Liver (tissue), 3 donors: ENCODE results near the gene ZNF17.

Source experiments
- EGR1 ChIP-seq, 2 donors: IDR thresholded peaks; 2 replicates each; pipeline ENCODE4 v1.6.1; 2016 to 2018; ENCODE audit warnings: antibody characterized with exemption in 2 of 2, low read depth in 2 of 2
- FOXA1 ChIP-seq: IDR thresholded peaks from 2 replicates; pipeline ENCODE4 v1.6.1; 2016; ENCODE audit warnings: antibody characterized with exemption
- HNF4G ChIP-seq: IDR thresholded peaks from 2 replicates; pipeline ENCODE4 v1.6.1; 2016; ENCODE audit warnings: antibody characterized with exemption
- TAF1 ChIP-seq: conservative IDR thresholded peaks from 2 replicates; pipeline ENCODE4 v1.6.1; 2016; ENCODE audit warnings: antibody characterized with exemption, mild to moderate bottlenecking
- YY1 ChIP-seq: IDR thresholded peaks from 2 replicates; pipeline ENCODE4 v1.6.1; 2016; ENCODE audit warnings: antibody characterized with exemption, mild to moderate bottlenecking
- TF ChIP-seq, protein P1 (sequence below): fragments of 150-350 bp; IDR thresholded peaks from 2 replicates; pipeline ENCODE4 v1.5.1; 2017; ENCODE audit warnings: improper control_type of control experiment, low read depth, low read length; ENCODE audit not compliant: missing input control
- TF ChIP-seq, protein P2 (sequence below): IDR thresholded peaks from 2 replicates; pipeline ENCODE4 v1.6.1; 2016; ENCODE audit warnings: antibody characterized with exemption
- TF ChIP-seq, protein P3 (sequence below): IDR thresholded peaks from 2 replicates; pipeline ENCODE4 v1.6.1; 2016; ENCODE audit warnings: antibody characterized with exemption, mild to moderate bottlenecking
- TF ChIP-seq, protein P4 (sequence below): IDR thresholded peaks from 2 replicates; pipeline ENCODE4 v1.6.1; 2016; ENCODE audit warnings: antibody characterized with exemption
- donor health status: healthy.
- donor health status: healthy.

DNA sequence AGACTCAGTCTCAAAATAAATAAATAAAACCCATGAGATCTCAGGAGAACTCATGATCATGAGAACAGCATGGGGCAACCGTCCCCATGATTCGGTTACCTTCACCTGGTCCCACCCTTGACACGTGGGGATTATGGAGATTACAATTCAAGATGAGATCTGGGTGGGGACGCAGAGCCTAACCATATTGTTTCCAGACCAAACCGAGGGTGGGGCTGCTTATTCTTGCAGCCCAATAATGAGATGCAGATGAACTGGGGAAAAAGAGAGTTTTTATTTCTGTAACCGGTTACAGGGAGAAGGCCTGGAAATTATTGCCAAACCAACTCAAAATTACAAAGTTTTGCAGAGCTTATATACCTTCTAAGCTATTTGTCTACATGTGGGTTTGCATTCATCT lies 34.8 kb upstream of the ZNF17 start:
- TF ChIP-seq, protein P1, sequence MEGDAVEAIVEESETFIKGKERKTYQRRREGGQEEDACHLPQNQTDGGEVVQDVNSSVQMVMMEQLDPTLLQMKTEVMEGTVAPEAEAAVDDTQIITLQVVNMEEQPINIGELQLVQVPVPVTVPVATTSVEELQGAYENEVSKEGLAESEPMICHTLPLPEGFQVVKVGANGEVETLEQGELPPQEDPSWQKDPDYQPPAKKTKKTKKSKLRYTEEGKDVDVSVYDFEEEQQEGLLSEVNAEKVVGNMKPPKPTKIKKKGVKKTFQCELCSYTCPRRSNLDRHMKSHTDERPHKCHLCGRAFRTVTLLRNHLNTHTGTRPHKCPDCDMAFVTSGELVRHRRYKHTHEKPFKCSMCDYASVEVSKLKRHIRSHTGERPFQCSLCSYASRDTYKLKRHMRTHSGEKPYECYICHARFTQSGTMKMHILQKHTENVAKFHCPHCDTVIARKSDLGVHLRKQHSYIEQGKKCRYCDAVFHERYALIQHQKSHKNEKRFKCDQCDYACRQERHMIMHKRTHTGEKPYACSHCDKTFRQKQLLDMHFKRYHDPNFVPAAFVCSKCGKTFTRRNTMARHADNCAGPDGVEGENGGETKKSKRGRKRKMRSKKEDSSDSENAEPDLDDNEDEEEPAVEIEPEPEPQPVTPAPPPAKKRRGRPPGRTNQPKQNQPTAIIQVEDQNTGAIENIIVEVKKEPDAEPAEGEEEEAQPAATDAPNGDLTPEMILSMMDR = no peak
- TF ChIP-seq, protein P2, sequence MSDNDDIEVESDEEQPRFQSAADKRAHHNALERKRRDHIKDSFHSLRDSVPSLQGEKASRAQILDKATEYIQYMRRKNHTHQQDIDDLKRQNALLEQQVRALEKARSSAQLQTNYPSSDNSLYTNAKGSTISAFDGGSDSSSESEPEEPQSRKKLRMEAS = no peak
- no peak for TF ChIP-seq YY1
- no peak for TF ChIP-seq FOXA1
- TF ChIP-seq TAF1 = no peak
- TF ChIP-seq, protein P3, sequence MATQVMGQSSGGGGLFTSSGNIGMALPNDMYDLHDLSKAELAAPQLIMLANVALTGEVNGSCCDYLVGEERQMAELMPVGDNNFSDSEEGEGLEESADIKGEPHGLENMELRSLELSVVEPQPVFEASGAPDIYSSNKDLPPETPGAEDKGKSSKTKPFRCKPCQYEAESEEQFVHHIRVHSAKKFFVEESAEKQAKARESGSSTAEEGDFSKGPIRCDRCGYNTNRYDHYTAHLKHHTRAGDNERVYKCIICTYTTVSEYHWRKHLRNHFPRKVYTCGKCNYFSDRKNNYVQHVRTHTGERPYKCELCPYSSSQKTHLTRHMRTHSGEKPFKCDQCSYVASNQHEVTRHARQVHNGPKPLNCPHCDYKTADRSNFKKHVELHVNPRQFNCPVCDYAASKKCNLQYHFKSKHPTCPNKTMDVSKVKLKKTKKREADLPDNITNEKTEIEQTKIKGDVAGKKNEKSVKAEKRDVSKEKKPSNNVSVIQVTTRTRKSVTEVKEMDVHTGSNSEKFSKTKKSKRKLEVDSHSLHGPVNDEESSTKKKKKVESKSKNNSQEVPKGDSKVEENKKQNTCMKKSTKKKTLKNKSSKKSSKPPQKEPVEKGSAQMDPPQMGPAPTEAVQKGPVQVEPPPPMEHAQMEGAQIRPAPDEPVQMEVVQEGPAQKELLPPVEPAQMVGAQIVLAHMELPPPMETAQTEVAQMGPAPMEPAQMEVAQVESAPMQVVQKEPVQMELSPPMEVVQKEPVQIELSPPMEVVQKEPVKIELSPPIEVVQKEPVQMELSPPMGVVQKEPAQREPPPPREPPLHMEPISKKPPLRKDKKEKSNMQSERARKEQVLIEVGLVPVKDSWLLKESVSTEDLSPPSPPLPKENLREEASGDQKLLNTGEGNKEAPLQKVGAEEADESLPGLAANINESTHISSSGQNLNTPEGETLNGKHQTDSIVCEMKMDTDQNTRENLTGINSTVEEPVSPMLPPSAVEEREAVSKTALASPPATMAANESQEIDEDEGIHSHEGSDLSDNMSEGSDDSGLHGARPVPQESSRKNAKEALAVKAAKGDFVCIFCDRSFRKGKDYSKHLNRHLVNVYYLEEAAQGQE = no peak
- no peak for TF ChIP-seq HNF4G
- no peak for TF ChIP-seq EGR1 (IDR thresholded peaks at IDR 0.05; ENCODE audit: low read depth in 2 of 2)
- TF ChIP-seq, protein P4, sequence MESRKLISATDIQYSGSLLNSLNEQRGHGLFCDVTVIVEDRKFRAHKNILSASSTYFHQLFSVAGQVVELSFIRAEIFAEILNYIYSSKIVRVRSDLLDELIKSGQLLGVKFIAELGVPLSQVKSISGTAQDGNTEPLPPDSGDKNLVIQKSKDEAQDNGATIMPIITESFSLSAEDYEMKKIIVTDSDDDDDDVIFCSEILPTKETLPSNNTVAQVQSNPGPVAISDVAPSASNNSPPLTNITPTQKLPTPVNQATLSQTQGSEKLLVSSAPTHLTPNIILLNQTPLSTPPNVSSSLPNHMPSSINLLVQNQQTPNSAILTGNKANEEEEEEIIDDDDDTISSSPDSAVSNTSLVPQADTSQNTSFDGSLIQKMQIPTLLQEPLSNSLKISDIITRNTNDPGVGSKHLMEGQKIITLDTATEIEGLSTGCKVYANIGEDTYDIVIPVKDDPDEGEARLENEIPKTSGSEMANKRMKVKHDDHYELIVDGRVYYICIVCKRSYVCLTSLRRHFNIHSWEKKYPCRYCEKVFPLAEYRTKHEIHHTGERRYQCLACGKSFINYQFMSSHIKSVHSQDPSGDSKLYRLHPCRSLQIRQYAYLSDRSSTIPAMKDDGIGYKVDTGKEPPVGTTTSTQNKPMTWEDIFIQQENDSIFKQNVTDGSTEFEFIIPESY = no peak
